Epidermal melanocyte (primary cell): Measurements from ENCODE around the gene TNFSF18.

Experiments used
- DNase-seq: peaks from one replicate; pipeline ENCODE4 v3.0.0; 2011; ENCODE audit warnings: low spot score; ENCODE audit not compliant: insufficient read length

Gene TNFSF18

DNA sequence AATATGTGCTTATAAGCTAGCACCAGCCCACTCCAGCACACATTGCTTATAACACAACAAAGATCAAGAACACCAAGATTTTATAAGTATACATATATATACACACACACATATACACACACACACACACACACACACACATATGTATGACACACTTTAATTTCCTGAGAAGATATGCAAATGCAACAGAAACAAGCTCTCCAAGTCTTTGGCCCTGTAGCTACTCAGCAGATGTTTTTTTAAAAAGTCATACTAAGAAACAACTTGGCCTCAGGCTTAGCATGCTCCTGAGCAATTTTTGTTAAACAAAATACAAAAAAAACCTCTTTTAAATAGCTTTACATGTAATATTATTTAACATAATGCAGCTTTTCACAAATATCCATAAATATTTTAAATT, 11.1 kb downstream of the TNFSF18 start:
- no peak for DNase-seq

- DNase-seq: no peak
Observed at GRCh38 chr1:173038875-173039554, 11.7 kb downstream of the TNFSF18 start.

DNA sequence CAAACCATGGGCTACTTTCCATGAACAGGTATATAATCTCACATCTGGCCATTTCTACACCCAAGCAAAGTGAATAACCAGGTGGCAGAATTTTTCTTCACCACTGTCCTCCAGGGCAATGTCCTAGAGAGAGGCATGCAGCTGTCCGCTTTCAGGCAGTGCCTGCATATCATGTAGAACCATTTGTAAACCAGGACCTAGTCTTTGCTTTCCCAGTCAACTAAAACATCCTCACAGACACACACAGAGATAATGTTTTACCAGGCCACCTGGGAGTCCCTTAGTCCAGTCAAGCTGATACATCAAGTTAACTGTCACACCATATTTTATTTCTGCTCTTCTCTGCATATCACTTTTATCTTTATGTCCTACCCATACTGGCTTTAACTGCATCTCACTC, 26.2 kb downstream of the TNFSF18 start:
- DNase-seq: no peak

DNA sequence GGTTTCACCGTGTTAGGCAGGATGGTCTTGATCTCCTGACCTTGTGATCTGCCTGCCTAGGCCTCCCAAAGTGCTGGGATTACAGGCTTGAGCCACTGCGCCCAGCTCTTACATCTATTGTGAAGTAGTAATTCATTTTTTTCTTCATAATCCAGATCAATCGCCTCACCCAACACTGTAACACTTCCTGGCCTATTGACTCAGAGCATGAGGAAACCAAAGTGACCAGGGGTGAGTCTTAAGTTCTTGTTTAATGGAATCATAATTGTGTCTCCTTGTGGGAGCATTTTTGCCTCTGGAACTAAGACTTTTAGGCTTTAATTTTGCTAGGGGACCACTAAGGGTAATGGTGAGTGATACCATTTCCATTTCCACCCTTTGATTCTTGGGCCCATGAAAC, 27.4 kb downstream of the TNFSF18 start:
- no peak for DNase-seq

DNA sequence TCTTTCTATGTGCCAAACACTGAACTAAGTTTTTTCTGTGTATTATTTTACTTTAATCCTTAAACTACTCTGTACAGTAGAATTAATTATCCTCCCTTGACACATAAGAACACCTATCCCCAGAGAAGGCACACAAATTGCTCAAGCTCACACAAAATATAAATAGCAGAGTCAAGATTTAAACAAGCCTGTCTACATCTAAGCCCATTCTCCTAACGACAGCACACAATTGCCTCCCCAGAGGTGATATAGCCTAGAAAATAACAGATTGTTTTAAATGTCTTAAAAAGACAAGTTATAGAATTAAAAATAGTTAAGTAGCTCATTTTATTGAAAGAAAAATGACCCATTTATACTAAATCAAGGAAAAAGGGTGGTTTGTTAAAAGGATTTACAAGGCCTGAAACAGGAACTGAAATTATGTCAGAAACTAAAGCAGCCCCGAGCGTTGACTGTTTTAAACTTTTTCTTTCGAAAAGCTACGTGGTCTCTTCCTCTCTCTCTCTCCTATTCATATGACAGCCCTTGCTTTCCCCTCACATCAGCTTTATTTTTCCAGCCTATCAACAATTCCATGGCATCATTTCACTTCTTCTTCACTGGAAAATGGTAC, 30.5 kb downstream of the TNFSF18 start:
- DNase-seq: no peak

GRCh38 chr1:173017792-173018191, 32.9 kb downstream of the TNFSF18 start:
- no peak for DNase-seq

- DNase-seq: no peak
Observed at GRCh38 chr1:173016419-173016818, 34.3 kb downstream of the TNFSF18 start.

GRCh38 chr1:173015629-173016028, 35.1 kb downstream of the TNFSF18 start:
- DNase-seq: no peak

- no peak for DNase-seq
Observed at GRCh38 chr1:173014160-173014559, 36.6 kb downstream of the TNFSF18 start.

GRCh38 chr1:173012126-173012525, 38.6 kb downstream of the TNFSF18 start:
- DNase-seq: no peak

GRCh38 chr1:173009597-173009996, 41.1 kb downstream of the TNFSF18 start:
- DNase-seq: no peak

GRCh38 chr1:173005196-173005864, 45.4 kb downstream of the TNFSF18 start:
- no peak for DNase-seq

DNA sequence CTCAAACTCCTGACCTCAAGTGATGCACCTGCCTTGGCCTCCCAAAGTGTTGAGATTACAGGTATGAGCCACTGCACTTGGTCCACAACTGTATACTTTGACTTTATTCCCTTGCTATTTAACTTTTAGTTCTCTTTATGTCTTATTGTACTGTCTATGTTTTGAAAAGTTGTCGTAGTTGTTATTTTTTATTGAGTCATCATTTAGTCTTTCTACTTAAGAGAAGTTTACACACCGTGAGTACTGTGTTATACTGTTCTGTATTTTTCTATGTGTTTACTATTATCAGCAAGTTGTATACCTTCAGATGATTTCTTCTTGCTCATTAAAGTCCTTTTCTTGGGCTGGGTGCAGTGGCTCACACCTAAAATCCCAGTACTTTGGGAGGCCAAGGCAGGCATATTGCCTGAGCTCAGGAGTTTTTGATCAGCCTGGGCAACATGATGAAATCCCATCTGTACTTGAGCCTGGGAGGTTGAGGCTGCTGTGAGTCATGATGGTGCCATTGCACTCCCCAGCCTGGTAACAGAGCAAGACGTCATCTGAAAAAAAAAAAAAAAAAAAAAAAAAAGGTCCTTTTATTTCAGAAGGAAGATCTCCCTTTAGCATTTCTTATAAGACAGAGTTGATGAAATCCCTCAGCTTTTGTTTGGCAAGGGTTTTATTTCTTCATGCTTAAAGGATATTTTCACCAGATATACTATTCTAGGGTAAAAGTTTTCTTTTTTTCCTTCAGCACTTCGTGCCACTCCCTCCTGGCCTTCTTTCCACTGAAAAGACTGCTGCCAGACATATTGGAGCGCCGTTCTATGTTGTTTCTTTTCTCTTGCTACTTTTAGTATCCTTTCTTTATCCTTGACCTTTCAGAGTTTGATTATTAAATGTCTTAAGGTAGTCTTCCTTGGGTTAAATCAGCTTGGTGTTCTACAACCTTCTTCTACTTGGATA, 47.6 kb downstream of the TNFSF18 start:
- DNase-seq: no peak

DNA sequence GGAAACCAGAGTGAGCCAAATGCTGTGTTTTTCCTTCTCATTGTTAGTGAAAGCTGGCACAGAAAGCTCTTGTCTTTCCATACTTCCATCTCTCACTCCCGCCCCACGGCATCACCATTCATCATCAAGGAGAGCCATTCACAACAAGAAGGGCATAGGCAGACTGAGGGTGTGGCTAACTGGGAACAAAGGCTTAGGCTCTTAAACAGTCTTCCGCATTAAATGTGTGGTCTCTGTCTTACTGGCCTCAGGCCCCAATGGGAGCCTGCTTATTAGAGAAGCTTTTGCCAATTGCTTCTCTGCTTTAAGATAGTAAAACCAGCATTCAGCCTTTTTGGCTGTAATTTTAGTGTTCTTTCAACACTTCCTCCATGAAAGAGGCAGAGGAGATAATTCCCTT, 51.4 kb downstream of the TNFSF18 start:
- DNase-seq: peak; percentile 63

- no peak for DNase-seq
Observed at GRCh38 chr1:172997941-172998361, 52.8 kb downstream of the TNFSF18 start.

DNA sequence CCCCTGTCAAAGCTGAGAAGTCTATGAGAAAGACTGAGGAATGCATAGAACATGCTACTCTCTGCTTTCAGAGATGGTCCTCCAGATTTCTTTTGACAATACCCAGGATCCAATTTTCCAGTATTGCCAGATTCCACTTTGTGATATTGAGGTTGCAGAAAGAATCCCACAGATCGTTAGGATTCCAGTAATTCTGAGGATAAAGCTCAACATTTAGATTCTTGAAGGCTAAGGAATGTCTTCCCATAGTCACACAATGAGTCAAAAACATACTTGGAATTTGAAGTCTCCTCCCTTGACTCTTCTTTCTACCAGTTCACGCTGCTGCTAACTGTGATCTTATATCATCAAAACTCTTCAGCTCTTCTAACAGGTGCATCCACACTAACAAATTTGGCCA, 57.1 kb downstream of the TNFSF18 start:
- peak; percentile 25 for DNase-seq

DNA sequence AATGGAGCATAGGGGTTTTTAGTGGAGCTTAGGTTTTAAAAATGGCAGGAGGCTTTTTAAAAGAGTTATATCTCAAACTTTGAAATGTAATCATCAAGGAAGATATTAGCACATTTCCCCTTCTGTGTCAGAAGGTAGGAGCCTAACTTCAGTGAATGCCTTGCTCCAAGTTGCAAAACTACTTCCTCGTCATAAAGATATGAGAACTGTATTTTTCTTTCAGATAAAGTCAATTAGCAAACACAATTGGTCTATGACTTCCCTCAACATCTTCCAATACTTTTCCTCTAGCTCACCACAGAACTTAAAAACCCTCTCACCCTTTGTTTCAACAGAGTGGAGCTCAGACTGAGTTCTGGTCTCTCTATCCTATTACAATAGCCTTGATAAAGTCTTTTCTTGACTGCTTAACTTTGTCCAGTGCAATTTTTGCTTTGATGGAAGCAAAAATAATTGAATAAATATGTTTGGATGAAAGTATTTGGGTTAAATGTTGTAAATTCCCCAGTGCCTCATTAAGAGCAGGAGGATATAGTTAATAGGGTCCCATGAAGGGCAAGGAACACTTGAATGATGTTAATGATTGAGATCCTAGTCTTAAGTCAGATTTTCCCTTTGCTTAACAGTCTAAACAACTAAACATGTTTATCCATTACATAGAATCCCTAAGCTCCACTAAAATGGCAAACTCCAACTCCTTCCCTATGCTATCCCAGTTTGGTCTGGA, 58.9 kb downstream of the TNFSF18 start:
- DNase-seq: no peak

DNA sequence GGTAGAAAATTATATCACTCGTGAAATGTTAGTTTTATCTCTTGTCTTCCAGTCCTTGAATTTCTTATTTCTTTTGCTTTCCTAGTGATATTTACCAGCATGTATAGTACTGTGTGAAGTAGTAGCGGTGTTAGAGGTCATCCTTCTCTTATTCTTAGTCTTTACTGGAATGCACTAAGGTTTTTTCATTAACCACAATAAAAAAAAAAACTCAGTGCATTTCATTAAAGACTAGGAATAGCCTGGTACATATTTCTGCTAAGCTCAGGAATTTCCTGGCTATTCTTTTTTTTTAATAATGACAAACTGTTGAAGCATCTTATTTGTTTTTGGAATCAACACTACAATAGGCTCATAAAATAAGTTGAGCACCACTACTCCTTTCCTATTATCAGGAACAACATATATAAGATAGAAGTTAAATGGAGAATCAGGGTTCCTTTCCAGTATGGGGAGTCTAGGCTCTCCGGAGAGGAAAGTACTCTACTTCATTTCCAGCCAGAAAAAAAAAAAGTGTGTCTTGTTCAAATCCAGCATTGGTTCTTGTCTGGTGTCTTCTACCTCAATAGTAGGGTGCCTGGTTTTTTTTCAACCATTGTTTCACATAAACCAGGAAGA, 60.0 kb downstream of the TNFSF18 start:
- peak; percentile 55 for DNase-seq
